Hair follicle dermal papilla cell (primary cell): ENCODE results near the gene IL22RA1. TPM values are rescaled to one million over a fixed set of nuclear protein-coding genes. Genes with fewer than 3 reads are reported as not detected.

Experiments used
- total RNA-seq: library from RNA; depleted of rRNA; stranded (reverse); fragments of >200 nt; gene quantifications from 2 replicates; pipeline ENCODE4 v1.2.3, GENCODE V29; 2012

Gene IL22RA1, protein sequence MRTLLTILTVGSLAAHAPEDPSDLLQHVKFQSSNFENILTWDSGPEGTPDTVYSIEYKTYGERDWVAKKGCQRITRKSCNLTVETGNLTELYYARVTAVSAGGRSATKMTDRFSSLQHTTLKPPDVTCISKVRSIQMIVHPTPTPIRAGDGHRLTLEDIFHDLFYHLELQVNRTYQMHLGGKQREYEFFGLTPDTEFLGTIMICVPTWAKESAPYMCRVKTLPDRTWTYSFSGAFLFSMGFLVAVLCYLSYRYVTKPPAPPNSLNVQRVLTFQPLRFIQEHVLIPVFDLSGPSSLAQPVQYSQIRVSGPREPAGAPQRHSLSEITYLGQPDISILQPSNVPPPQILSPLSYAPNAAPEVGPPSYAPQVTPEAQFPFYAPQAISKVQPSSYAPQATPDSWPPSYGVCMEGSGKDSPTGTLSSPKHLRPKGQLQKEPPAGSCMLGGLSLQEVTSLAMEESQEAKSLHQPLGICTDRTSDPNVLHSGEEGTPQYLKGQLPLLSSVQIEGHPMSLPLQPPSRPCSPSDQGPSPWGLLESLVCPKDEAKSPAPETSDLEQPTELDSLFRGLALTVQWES
- 0.12 TPM in 1 of 2 replicates, not detected in the other for total RNA-seq

DNA sequence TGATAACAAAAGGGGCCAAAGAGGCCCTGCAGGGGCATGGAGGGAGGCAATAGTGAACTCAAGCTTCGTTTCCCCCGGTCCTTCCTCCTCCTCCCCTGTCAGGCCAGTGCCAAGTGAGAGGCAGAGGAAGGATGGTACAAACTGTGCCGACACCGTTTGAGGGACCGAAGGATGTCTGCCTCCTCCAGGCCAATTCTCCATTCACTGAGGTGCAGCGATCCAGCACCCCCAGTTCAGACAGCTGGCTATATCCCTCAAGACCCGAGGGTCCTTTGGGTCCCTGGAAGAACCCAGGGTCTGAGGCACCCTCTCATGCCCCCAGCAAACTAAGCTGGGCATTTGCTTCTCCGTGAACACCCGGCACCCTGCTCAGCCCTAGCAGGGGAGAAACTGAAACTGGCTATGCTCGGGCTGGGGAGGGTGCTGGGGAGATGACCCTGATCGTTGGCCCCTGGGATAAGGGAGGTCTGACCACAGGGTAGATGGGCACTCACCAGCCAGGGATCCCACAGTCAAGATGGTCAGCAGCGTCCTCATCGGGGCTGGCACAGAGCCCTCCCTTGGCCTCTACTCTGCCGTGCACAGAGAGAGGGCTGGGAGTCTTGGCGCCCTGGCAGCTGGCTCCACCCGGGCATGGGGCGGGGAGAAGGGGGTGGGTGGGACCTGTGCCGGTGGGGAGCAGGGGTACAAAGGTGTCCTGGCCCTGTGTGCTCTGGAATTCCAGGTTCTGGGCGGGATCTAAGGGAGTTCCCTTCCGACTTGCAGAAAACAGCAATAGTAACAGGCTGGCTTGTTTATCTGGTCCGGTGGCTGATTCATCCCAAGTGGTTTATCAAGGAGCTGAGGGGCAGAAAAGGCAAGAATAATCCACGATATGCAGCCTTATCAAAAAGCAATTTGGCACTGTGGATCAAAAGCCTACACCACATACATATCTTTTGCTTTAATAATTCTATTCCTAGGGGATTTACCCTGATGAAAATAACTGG, at the start of gene IL22RA1:
Gene IL22RA1 (minus strand): TSS at position 595 of the 989 bp plus-strand sequence. CDS start 58 bp downstream, at position 537.

DNA sequence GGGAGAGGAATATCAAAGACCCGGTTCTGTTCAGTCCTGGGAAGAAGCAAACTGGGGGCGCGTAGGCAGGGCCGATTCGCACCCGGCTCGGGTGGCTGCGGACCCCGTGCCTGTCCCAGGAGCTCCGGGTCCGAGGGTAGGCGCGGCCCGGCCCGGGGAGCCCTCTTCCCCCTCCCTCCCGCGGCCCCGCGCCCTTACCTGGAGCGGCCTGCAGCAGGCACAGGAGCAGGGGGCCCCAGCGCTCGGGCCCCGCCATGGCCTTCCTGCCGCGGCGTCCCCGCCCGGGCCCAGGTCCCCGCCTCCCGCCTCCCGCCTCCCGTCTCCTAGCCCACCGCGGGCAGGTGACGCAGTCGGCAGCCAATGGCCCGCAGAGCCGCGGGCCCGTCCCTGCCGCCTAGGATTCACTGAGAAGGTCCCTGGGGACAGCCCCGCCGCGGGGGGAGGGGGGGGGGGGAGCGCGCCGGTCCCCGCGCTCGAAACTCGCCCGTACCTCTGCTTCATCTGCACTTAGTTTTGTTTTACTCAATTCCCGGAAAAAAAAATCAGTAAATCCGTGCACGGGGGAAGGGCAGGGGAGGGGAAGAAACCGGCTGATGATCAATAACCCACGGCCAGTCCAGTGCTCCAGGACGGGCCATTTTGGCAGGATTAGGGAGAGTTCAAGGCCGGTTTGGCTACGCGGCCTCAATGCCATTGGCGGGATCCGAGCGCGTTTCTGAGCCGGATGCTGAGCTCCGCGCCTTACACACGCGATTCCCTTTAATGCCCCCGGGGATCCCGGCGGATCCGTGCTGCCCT, 44.3 kb upstream of the IL22RA1 start, which contains the start of gene IFNLR1:
Gene IFNLR1 (minus strand): TSS at position 297 of the 798 bp plus-strand sequence. CDS start 41 bp downstream, at position 256.

DNA sequence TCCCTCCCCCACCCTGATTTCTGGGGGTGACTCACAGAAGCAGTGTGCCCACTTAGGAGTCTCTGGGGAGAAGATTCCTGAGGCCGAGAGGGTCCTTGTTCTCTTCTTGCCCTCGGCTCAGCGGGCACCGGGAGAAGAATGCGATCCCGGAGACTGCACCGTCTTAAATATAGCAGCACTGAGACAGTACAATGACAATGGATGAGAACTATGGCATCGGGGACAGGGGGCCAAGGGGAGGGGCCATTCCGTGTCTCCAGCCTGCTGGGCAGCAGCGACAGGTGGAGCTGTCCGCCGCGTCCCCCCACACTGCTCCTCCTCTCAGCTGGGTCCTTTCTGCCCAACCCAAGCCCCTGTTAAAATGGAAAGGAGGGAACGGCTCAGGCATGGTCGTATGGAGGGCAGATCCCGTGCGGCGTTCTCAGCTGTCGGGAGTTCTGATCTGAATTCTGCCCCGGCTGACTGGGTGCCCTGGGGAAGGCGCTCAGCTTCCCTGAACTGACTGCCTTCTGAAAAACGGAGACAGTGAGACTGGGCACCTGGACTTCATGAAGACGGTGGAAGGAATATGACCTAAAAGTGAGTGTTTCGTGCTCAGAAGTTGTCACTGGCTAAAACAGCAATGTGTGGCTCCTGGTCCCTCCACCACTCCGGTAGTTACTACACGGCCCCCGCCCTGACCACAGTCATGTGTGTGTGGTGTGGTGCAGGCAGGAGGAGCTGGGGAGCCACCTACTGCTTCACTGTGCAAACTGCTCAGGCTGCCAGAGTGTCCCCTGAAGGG, 30.8 kb downstream of the IL22RA1 start, which contains the start of gene MYOM3:
Gene MYOM3 (minus strand): TSS at position 140 of the 784 bp plus-strand sequence. CDS start 3,499 bp downstream, outside the sequence.

Other genes starting within 250 kb of the IL22RA1 start
- gene CNR2, start 229.8 kb downstream of the IL22RA1 start, total RNA-seq, result not detected in 2 replicates
- gene PNRC2, start 183.3 kb downstream of the IL22RA1 start, total RNA-seq, result 65.5 and 74.3 TPM in 2 replicates
- gene SRSF10, start 162.8 kb downstream of the IL22RA1 start, total RNA-seq, result 74.4 and 92.8 TPM in 2 replicates
- gene MYOM3, start 31.0 kb downstream of the IL22RA1 start, total RNA-seq, result 0.12 and 0.16 TPM in 2 replicates
- gene IFNLR1, start 44.1 kb upstream of the IL22RA1 start, total RNA-seq, result 0.32 and 0.36 TPM in 2 replicates
- under 0.01 TPM in 1 of 2 replicates, not detected in the other for gene GRHL3, start 176.2 kb upstream of the IL22RA1 start, total RNA-seq